DMS 273 (cell line): ENCODE measurements around the gene MARK4.
"Not testable (repeated sequence)": the region's sequence is repeated elsewhere in the genome, so short reads cannot be mapped to it uniquely, and the experiment has no call there.

Experiments used
- DNase-seq: peaks from one replicate; lab custom pipeline; 2025; ENCODE audit not compliant: unreplicated experiment; lab: John Stamatoyannopoulos, UW

MARK4 gene

DNA sequence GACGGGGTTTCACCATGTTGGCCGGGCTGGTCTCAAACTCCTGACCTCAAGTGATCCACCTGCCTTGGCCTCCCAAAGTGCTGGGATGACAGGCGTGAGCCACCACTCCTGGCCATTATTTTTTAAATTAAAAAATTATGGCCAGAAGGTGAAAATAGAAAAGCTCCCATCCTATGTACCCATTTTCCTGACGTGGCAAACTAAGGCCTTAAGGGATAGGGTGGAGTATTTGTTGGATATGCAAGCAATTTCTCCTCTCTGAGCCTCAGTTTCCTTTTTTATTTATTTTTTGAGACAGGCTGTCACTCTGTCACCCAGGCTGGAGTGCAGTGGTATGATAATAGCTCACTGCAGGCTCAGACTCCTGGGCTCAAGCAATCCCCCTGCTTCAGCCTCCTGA is 83.8 kb downstream of the MARK4 start:
- not testable (repeated sequence) for DNase-seq

- DNase-seq, result no peak
Measured at GRCh38 chr19:45336696-45337251, 85.7 kb downstream of the MARK4 start.

GRCh38 chr19:45339629-45340028 is 88.6 kb downstream of the MARK4 start:
- no peak for DNase-seq

DNA sequence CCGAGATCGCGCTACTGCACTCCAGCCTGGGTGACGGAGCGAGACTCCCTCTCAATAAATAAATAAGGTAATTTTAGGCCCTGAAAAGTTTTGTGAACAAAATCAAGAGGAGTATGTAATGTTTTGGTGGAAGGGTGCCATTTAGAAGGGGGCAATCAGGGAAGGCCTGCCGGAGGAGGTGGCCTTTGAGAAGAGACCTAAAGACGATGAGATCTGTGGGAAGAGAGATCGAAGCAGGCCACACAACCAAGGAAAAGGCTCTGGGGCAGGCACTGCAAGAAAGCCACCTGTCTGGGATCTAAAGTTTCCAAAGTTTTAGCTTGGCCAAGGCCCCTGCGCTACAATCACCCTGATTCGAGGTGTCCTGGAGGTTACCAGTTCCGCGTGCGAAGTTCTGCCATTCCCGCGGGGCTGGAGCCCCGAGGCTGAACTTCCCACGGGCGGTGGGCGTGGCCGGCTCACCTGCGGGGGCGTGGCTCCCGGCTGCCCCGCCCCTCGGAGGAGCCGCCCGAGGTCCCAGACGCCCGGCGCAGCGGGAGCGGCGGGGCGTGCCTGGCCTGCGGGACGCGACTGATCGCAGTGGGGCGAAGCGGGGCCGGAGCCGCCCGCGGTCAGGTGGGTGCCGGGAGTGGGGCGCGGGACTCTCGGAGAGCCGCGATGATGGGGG is 89.3 kb downstream of the MARK4 start, which contains the start of gene KLC3:
Gene KLC3, plus strand, starts transcription at position 519 of the 667 bp plus-strand sequence. CDS start 4,792 bp downstream, outside the sequence.
- peak; percentile 60 for DNase-seq

DNA sequence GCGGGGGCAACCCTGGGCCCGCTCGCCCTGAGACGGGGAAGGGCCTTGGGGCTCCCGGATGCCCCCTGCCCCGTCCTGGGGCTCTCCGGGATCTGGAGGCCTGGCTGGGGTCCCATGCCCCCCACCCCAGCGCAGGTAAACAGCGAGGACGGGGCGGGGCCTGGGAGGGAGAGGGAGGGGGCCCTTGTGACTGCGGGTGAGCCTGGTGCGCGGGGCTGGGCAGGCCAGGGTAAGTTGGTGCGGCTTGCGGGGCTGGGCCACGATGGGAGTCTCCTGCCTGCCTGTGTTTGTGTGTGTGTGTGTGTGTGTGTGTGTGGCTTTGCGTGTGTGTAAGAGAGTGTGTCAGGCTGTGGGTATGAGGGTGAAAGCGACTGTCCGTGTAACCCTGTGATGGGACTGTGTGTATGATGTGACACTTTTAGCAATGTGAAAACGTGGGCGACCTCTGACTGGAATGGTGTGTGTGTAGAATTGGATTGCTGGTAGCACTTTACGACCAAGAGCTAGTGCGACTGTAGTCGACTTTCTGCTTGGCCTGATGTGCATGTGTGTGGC is 89.9 kb downstream of the MARK4 start:
- DNase-seq, result no peak

DNA sequence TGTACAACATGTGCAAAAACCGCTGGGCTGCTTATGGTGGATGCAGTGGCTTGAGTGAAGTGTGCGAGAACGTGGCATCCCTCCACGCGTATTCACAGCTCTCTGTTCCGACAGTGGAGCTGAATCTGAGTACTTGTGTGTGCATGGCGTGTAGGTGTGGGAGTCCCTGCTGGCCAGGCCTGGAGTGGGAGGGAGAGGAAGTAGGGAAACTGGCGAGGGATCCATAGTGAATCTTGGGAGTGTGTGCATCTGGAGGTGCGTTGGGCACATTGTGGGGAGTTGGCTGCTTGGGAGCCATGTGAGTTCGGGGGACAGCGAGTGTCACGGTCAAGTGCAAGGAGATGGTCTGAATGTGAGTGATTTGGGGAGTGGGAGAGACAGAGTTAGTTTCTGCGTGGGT is 91.8 kb downstream of the MARK4 start:
- DNase-seq, result no peak

DNA sequence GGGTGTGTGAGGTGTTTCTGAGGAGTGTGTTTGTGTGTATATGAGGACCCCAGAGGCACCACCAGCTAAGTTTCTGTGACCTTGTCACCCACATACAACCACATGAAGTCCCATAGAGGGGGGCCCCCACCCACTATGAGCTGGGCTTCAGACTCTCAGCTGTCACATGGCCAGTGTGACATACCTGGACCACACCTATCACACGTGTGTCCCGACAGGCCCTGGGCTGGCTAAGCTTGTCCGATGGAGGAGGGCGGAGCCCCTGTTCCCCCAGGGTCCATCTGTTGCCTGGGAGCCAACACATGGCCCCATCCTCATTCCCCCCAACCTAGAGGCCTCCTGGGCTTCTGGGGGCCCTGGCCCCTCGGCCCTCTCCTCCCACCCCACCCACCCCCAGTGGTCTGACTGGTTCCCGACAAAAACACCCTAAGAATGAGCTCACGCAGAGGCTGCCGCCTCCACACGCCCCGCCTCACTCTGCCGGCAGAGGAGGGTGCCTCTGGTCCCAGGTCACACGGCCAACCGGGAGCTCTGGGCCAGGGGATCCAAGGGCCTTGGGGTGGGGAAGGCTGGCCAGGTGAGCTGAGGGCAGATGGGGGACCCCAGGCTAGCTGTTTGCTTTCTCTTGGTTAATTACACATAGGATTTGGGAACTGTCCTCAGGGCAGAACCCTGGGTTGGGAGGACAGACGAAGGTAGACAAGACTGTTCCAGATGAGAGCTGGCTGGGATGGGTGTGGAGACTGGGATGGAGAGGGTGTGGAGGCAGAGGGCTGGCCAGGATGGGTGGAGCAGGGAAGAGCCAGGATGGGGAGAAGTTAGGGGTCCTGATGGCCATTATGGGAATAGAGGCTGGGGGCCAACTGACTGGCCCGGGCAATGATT is 93.8 kb downstream of the MARK4 start:
- DNase-seq, result no peak

- DNase-seq, result no peak
Measured at GRCh38 chr19:45345506-45345860, 94.4 kb downstream of the MARK4 start.

DNA sequence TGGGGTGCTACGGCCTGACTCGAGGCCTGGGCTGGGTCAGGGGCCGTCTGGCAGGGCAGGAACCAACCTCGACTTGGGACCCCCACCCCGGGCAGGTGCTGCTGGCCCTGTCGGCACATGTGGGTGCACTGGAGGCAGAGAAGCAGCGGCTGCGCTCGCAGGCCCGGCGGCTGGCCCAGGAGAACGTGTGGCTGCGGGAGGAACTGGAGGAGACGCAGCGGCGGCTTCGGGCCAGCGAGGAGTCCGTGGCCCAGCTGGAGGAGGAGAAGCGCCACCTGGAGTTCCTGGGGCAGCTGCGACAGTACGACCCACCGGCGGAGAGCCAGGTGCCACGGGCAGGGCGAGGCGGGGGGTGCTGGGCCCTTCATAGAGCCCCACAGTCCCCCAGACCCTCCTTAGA is 95.4 kb downstream of the MARK4 start:
- DNase-seq, result peak; percentile 79

DNA sequence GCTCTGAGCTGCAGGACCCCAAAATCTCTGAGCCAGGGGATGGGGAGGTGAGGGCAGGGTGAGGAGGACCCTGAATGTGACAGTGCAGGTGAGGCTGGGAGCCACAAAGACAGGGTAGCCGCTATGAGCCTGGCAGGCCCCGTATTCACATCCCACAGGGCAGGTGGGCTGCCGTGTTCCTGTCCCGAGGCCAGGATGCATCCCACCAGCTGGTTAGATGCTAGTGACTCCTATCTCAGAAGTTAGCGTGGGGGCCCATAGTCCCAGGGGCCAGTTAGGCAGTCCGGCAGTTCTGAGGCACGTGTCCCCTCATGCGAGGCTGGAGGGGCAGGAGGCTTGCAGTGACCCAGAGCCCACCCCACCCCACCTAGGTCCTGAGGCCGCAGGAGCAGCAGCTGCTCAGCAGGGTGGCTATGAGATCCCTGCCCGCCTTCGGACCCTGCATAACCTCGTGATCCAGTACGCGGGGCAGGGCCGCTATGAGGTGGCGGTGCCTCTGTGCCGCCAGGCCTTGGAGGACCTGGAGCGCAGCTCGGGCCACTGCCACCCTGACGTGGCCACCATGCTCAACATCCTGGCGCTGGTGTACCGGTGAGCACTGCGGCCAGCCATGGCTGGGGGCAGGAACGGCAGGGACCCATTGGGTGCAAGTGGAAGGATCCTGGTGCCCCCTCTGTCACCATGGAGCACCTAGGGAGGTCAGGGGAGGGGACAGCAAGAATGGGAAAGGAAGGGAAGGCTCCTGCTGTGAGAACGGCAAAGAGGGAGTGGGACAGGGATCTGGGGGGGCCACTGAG is 96.7 kb downstream of the MARK4 start:
- DNase-seq, result no peak

DNA sequence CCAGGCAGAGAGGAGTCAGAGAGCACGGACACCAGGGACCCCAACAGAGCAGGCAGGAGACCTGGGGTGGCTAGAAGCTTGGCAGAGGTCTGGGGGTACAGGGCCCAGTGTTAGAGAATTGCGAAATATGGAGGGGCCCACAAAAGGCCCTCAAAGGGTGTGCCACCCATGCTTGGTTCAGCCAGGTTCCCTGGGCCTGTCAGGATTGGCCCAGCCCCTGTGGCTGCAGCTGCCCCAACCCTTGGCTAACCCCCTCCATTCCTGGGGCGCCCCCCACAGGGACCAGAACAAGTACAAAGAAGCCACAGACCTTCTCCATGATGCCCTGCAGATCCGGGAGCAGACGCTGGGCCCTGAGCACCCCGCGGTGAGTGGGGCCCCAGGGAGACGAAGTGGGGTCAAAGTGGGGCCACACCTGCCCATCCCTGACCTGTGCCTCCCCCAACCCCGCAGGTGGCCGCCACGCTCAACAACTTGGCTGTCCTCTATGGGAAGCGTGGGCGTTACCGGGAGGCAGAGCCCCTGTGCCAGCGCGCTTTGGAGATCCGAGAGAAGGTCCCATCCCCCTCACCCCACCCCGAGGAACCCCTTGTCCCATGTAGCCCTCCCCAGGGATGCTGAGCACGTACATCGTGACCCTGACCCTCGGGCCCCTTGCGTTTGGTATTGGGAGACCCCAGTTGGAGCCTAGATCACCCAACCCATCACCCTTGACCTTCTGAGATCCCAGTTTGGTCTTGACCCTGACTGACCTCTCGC is 97.5 kb downstream of the MARK4 start:
- DNase-seq, result peak; percentile 37

GRCh38 chr19:45349126-45349415 is 98.0 kb downstream of the MARK4 start:
- DNase-seq, result no peak

DNA sequence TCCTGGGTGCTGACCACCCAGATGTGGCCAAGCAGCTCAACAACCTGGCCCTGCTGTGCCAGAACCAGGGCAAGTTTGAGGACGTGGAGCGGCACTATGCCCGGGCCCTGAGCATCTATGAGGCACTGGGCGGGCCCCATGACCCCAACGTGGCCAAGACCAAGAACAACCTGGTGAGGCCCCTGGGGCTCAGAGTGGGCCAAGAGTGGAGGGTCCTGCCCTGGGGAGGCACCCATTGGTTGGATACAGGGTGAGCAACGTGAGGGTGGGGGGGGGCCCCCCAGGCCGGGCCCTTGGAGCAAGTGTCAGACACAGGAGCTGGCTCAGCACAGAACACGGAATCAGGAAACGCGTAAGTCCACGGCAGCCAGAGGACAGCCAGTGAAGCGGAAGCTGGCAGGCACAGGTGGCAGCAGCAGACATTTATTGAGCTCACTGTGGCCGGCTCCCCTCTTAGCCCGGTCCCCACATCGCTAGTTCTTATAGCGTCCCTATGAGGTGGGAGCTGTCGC is 98.4 kb downstream of the MARK4 start:
- no peak for DNase-seq

DNA sequence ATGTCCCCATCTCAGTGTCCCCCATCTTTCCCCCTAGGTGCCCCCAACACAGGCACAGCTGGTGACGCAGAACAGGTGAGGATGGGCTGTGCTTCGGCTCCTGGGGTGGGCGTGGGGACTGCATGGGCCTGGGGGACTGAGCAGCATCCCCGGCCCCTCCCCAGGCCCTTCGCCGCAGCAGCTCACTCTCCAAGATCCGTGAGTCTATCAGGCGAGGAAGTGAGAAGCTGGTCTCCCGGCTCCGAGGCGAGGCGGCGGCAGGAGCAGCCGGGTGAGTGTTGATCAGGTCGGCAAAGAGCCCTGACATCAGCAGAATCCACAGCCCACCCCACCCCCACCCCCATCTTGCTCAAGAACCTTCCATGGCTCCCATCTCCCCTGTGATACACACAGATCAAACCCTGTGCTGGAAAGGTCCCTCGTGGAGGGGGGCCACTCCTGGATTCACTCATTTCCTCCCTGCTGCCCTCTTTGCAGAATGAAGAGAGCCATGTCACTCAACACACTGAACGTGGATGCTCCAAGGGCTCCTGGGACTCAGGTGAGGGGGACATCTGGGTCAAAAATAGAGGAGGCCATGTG is 99.5 kb downstream of the MARK4 start:
- no peak for DNase-seq

DNA sequence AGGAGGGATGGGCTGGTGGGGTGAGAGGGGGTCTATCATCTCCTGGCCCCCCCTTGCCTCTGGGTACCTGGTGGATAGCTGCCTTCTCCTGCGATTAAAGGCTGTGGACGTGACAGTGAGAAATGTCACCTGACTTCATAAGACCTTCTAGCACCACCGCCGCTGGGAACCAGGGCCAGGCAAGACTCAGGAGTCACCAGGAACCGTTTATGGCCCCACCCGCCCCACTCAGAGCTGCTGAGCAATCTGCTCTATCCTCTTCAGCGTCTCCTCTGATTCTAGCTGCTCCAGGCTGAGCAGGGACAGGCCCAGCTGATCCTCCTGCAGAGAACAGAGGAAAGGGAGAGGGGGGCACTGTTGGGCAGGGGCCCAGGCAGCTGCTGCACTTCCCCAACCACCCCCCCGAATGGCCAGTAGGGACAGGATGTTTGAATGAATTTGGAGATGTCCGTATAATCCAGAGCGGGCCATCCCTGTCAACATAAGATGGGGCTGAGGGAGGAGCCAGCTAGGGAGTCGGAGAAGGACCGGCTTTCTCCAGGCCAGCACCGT is 100.4 kb downstream of the MARK4 start:
- DNase-seq, result no peak

- DNase-seq, result peak; percentile 47
Measured at GRCh38 chr19:45352062-45352461, 101.0 kb downstream of the MARK4 start.

DNA sequence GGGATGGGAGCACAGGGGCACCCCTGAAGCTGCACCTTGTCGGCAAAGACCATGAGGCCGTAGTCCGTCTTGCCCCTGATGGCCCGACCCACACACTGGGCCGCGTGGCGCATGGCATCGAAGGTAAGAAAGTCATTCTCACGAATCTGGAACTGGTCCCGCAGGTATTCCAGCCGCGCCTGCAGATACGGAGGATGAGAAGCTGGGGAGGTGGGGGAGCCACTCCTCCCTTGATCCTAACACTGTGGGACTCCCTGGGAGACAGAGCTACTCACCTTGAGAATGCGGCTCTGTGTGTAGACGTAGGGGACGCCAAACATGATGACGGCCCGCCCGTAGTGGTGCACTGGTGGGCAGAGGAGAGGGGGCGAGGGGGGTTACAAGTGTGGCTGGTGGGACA is 101.4 kb downstream of the MARK4 start:
- DNase-seq, result no peak

DNA sequence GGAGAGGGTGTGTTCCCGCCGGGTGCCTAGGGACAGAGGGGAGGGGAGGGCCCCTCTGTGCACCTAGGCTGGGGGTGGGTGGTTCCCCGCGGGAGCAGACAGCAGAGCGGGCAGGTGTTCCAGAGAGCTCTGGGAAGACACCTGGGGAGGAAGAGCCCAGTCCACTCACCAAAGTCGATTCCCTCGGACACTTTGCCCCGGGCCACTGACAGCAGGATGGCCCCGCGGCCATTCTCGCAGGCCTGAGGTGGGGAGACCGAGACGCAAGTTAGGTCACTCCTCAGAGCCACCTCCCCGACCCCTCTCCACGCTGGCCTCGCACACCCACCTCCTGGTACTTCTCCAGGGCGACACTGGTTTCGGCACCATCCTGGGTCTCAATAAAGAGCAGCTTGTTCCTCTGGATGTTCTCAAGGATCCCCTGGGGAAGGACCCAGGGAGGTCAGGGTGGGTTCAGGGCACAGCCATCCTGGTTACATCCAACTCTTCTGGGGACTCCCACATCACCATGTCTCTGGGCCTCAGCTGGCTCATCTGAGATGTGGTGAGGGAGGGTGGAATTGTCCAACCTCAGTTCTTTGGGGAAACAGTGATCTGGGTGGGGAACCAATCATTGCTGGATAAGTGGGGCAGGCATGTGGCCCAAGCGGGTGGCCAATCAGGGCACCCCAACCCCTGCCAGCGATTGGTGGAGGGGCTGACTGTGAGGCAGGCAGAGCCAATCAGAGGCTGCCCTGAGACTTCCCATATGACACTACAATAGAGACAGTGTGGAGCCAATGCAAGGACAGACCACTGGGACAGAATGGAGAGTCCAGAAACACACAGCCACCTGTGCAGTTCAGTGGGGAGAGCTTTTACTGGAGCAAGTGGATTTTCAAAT is 102.1 kb downstream of the MARK4 start:
- DNase-seq, result peak; percentile 42
